ENCODE results near the gene PRDM5.

DNA sequence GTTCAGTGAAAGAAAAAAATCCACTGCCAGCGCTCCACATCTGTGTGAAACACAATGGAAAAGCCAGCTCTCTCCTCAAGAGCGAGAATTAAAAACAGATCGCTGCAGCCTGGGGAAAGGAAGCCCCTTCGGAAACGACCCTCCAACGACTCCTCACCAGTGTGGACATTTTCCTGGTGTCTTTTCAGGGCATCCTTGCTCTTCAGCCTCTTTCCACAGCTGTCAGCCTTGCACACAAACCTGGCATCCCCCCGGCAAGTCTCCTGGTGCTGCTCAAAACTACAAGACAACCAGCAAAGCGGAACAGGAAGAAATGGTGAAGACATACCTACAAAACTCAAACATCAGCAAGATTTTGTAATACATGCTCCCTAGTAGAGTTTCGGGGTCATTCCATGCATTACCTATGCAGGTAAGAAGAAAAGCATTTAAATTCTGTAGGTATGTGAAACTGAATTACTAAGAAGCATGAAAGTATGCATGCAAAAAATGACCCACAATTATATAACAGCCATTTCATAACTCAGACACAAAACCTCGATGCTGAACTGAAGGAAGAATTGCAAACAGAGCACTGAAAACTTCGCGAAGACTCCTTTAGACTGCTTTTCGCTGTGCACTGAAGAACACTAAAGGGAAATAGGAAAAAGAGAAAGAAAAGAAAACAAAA lies 106.1 kb downstream of the PRDM5 start:
- TF ChIP-seq, protein P1, sequence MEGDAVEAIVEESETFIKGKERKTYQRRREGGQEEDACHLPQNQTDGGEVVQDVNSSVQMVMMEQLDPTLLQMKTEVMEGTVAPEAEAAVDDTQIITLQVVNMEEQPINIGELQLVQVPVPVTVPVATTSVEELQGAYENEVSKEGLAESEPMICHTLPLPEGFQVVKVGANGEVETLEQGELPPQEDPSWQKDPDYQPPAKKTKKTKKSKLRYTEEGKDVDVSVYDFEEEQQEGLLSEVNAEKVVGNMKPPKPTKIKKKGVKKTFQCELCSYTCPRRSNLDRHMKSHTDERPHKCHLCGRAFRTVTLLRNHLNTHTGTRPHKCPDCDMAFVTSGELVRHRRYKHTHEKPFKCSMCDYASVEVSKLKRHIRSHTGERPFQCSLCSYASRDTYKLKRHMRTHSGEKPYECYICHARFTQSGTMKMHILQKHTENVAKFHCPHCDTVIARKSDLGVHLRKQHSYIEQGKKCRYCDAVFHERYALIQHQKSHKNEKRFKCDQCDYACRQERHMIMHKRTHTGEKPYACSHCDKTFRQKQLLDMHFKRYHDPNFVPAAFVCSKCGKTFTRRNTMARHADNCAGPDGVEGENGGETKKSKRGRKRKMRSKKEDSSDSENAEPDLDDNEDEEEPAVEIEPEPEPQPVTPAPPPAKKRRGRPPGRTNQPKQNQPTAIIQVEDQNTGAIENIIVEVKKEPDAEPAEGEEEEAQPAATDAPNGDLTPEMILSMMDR (conservative IDR thresholded peaks at IDR 0.05 in 1 of 2, IDR thresholded peaks at IDR 0.05 in 1 of 2; ENCODE audit: low read depth in 1 of 2, low read length in 2 of 2), result no peak
- TF ChIP-seq EZH2 (IDR thresholded peaks at IDR 0.05; ENCODE audit: low read length, missing control alignments), result no peak

All from fibroblast of lung (primary cell).